T-helper 1 cell treated with Interleukin-12 subunit alpha and Interleukin-12 subunit beta and Interleukin-4 antibody, amounts not matched to agents 30 μg/mL and 1 μg/mL, for 36 hours (primary cell): ENCODE data around the gene CREB3.
A peak's percentile ranks its signal among the peaks of the same experiment; 100 is the strongest.

ENCODE experiments used
- H3K27ac Mint-ChIP-seq: one replicate; pipeline ENCODE4 v1.8.0; 2021; ENCODE audit warnings: mild to moderate bottlenecking, mixed read lengths
- H3K27me3 Mint-ChIP-seq: one replicate; pipeline ENCODE4 v1.8.0; 2021; ENCODE audit warnings: low read depth, mixed read lengths
- H3K36me3 Mint-ChIP-seq: one replicate; pipeline ENCODE4 v1.8.0; 2021; ENCODE audit warnings: low read depth, mixed read lengths
- H3K4me1 Mint-ChIP-seq: one replicate; pipeline ENCODE4 v1.8.0; 2021; ENCODE audit warnings: low read depth, mixed read lengths
- H3K4me3 Mint-ChIP-seq: one replicate; pipeline ENCODE4 v1.8.0; 2021; ENCODE audit warnings: mild to moderate bottlenecking, moderate library complexity, mixed read lengths
- H3K9me3 Mint-ChIP-seq: one replicate; pipeline ENCODE4 v1.8.0; 2021; ENCODE audit warnings: mixed read lengths

The CREB3 gene, protein sequence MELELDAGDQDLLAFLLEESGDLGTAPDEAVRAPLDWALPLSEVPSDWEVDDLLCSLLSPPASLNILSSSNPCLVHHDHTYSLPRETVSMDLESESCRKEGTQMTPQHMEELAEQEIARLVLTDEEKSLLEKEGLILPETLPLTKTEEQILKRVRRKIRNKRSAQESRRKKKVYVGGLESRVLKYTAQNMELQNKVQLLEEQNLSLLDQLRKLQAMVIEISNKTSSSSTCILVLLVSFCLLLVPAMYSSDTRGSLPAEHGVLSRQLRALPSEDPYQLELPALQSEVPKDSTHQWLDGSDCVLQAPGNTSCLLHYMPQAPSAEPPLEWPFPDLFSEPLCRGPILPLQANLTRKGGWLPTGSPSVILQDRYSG

DNA sequence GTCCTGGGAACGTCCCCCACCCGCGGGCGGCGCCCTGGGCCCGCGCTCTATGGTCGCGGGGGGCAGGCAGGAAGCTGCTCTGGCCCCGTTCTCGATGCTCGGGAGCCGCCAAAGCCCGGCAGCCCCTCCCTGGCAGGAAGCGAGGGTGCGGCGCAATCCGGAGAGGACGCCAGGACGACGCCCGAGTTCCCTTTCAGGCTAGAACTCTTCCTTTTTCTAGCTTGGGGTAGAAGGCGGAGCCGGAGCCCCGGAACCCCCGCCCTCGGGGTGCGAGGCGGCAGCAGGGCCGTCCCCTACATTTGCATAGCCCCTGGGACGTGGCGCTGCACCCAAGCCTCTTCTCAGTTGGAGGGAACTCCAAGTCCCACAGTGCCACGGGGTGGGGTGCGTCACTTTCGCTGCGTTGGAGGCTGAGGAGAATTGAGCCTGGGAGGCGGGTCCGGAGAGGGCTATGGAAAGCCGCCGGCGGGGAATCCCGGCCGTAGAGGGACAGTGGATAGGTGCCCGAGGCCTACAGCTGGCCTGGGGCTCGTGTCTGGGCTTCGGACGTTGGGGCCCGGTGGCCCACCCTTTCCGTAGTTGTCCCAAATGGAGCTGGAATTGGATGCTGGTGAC is at the start of gene CREB3, which contains the start of gene TLN1:
Gene CREB3 (plus strand): TSS at position 482 of the 615 bp plus-strand sequence. CDS start 107 bp downstream, at position 589.
Gene TLN1 (minus strand): TSS at position 11 of the 615 bp plus-strand sequence. CDS start 6,501 bp downstream, outside the sequence.
- H3K27me3 Mint-ChIP-seq: no peaks in the 10 kb centered on the region
- H3K9me3 Mint-ChIP-seq: no peaks in the 10 kb centered on the region
- H3K4me3 Mint-ChIP-seq: peak within 1 kb of the TSS; percentile 93
- H3K36me3 Mint-ChIP-seq: peaks cover 17% of the 10 kb centered on the region
- H3K27ac Mint-ChIP-seq: peak within 1 kb of the TSS; percentile 92
- peaks cover 18% of the 10 kb centered on the region for H3K4me1 Mint-ChIP-seq

DNA sequence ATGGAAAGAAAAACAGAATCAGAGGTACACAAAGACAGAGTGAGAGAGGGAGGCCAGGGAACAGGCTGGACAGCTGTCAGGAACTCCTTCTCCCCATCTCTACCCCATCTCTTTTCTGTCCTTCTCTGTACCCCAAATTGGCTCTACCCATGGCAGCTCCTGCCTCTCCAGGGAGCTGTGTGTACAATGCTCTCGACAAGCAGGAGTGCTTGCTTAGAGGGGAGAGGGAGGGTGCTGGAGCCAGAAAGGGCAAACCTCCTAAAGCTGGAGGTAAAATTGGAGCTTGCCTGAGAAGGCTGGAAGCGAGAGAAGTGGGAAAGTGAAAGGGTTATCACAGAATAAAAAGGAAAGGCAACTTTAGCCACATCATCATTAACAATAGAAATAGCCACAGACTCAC is 49.1 kb upstream of the CREB3 start:
- H3K4me1 Mint-ChIP-seq: peaks cover 3% of the 10 kb centered on the region
- no peaks in the 10 kb centered on the region for H3K36me3 Mint-ChIP-seq
- no peak overlapping the region for H3K4me3 Mint-ChIP-seq
- H3K27ac Mint-ChIP-seq: no peak overlapping the region
- H3K27me3 Mint-ChIP-seq: peaks cover 4% of the 10 kb centered on the region
- no peaks in the 10 kb centered on the region for H3K9me3 Mint-ChIP-seq

DNA sequence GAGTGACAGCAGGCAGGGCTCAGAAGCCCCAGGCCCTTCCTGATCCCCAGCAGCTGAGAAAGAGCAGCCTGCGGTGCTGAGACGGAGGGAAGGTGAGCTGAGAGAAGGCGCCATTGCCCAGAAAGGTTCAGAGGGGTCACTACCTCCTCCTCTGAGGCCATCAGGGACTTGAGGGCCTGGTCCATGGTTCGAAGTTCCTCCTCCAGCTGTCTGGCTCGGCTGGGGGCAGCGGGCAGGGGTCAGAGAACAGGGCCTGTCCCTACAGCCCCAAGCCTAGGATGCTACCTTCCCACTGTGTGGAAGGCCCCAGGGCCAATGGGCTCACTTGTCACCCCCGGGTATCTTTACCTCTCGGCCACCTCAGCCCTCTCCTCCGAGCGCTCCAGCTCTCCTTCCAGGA is 47.5 kb upstream of the CREB3 start:
- Mint-ChIP-seq H3K27ac (no peak overlapping the region), H3K4me3 (no peak overlapping the region), H3K4me1 (peaks cover 11% of the 10 kb centered on the region), H3K36me3 (no peaks in the 10 kb centered on the region), H3K27me3 (no peaks in the 10 kb centered on the region), H3K9me3 (no peaks in the 10 kb centered on the region)

DNA sequence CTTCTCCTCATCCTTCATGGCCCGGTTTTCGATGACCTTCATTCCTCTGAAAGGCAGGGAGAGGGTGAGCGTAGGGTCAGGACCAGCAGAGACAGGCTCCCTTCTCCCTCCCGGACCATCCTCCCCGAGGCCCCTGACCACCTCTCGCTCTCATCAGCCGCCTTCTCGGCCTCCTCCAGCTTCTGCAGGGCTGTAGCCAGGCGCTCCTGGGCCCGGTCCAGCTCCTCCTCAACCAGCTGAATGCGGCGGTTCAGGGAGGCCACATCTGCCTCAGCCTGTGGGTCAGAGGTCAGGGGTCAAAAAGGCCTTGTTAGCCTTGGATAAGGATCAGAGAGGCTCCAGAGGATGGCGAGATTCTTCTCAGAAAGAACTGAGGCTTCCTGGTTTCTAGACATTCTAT is 47.0 kb upstream of the CREB3 start:
- H3K36me3 Mint-ChIP-seq: no peaks in the 10 kb centered on the region
- peaks cover 11% of the 10 kb centered on the region for H3K4me1 Mint-ChIP-seq
- H3K27me3 Mint-ChIP-seq: no peaks in the 10 kb centered on the region
- no peak overlapping the region for H3K4me3 Mint-ChIP-seq
- H3K27ac Mint-ChIP-seq: no peak overlapping the region
- H3K9me3 Mint-ChIP-seq: no peaks in the 10 kb centered on the region

DNA sequence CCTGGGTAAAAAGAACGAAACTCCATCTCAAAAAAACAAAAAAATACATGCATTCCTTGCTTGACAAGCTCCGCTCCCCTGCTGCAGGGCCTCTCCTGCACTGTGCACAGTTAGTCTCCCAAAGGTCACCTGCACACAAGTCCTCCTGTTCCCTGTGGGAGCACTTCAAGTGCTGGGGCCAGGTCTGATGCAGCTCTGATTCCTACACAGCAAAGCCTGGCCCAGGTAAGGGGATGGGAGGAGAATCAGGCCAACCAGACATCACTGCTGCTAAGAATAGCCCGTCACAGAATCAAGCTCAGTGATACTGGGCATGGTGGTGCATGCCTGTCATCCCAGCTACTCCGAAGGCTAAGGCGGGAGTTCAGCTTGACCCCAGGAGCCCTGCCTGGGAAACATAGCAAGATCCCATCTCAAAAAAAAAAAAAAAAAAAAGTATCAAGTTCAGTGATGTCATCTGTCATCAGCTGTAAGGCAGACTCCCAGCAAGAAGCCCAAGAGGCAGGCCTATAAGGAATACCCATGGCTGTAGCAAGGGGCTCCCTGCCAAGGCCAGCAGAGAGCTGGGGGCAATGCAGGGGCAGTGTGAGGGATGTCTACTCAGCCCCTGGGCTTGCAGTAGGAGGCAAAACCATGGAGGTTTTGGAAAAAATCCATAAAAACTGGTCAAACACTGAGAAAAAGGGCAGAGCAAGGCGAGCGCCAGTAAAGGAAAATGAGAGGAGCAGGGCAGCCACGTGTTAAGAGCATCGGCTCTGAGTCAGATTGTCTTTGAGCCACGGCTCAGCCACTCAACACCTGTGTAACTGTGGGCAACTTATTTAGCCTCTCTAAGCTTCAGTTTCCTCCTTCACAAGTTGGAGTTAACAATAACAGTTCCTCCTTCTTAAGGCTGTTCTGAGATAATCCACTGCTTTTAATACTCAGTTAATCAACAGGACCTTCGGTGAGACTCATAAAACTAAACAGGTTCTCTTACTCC is 46.0 kb upstream of the CREB3 start:
- Mint-ChIP-seq H3K4me3 (no peak overlapping the region), H3K9me3 (no peaks in the 10 kb centered on the region), H3K27ac (no peak overlapping the region)

DNA sequence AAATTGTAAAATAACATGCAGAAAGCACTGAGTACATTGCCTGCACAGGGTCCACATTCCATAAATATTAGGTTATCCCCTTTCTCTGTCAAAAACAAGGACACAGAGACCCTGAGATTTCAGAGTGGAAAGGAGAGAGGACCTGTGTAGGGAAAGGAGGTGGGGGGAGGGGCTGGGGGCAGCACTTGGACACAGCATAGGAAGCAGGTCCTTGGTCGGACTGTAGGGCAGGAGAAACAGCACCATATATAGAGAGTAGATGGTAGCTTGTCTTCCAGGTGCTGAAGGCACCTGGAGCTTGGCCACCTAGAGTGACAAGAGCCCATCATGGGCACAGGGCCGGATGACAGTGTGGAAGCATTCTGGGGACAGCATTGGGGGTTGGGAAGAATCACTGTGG is 45.2 kb upstream of the CREB3 start:
- no peaks in the 10 kb centered on the region for H3K9me3 Mint-ChIP-seq
- no peak overlapping the region for H3K4me3 Mint-ChIP-seq
- H3K27me3 Mint-ChIP-seq: no peaks in the 10 kb centered on the region
- H3K36me3 Mint-ChIP-seq: no peaks in the 10 kb centered on the region
- no peak overlapping the region for H3K27ac Mint-ChIP-seq
- H3K4me1 Mint-ChIP-seq: peaks cover 16% of the 10 kb centered on the region

More for the DNA sequence above, 46.0 kb upstream of the CREB3 start:
- Mint-ChIP-seq H3K36me3 (no peaks in the 10 kb centered on the region), H3K4me1 (peaks cover 16% of the 10 kb centered on the region), H3K27me3 (no peaks in the 10 kb centered on the region)

DNA sequence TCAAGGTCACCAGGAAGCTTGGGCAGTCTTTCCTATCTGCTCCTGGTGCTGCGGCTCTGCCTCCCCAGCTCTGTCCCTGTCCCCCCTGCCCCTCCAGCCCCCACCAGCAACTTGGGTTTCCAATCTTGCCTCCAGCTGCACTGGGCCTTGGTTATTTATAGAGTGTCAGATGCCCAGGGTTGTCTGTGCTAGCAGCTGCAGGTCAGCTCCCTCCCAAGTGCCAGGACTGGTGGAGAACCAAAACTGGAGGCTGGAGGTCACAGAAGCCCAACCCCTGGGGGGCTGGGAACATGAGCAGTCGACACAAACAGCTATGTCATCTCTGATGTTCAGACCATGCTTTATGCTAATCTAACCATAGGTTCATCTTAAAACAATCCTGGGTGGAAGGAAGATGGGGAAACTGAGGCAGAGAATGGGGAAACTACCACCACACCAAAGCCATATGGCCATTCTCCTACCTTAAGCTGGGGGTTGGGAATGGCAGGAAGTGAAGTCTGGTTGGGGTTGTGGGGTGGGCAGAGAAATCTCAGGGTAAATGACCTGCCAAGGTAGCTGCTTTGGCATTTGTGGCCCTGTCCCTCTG is 44.4 kb upstream of the CREB3 start:
- no peak overlapping the region for H3K27ac Mint-ChIP-seq
- H3K36me3 Mint-ChIP-seq: no peaks in the 10 kb centered on the region
- H3K27me3 Mint-ChIP-seq: no peaks in the 10 kb centered on the region
- H3K4me1 Mint-ChIP-seq: peaks cover 16% of the 10 kb centered on the region
- H3K9me3 Mint-ChIP-seq: no peaks in the 10 kb centered on the region
- no peak overlapping the region for H3K4me3 Mint-ChIP-seq

DNA sequence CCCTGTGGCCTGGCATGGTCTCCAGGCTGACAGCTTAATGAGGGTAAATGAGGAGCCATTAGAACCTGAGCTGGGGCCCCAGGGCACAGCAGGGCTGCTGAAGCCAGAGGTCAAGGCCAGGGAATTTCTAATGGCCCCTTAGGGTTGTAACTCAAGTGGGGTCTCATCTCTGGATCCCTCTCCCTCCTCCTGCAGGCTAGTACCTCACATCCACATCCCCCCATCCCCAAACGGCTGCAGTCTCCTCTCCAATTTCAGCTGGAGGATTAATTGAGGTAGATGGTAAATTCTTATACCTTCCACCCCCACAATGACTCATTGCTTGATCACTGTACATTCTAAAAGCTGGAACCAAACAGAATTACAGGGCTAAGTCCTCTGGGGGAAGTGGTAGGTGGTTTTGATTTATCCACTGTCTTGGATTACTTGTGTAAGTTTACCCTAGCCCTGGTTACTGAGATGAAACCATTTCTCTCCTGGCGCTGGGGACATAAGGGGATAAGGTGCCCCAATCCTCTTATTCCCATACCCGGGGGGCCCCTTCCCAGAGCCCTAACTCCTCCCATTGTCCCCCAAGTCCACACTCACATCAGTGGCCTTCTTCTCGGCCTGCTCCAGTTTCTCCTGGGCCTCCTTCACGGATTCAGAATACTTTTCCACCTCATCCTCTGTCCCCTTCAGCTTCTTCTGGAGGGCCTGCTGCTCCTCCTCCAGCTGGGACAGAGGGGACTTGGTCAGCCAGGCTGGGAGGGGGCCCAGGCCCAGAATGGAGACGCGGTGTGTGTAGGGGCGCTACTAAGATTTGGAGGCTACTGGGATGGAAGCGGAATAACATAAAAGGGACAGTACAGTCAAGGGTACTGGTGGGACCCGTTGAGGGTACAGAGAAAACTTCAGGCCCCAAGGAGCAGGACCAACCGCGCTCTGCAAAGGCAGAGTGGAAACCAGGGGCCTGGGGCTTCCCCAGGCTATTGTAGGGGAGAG is 43.6 kb upstream of the CREB3 start:
- Mint-ChIP-seq H3K4me1 (peaks cover 16% of the 10 kb centered on the region), H3K36me3 (no peaks in the 10 kb centered on the region), H3K27me3 (no peaks in the 10 kb centered on the region), H3K4me3 (peak overlapping the region; percentile 81), H3K9me3 (no peaks in the 10 kb centered on the region), H3K27ac (peak overlapping the region; percentile 55)

DNA sequence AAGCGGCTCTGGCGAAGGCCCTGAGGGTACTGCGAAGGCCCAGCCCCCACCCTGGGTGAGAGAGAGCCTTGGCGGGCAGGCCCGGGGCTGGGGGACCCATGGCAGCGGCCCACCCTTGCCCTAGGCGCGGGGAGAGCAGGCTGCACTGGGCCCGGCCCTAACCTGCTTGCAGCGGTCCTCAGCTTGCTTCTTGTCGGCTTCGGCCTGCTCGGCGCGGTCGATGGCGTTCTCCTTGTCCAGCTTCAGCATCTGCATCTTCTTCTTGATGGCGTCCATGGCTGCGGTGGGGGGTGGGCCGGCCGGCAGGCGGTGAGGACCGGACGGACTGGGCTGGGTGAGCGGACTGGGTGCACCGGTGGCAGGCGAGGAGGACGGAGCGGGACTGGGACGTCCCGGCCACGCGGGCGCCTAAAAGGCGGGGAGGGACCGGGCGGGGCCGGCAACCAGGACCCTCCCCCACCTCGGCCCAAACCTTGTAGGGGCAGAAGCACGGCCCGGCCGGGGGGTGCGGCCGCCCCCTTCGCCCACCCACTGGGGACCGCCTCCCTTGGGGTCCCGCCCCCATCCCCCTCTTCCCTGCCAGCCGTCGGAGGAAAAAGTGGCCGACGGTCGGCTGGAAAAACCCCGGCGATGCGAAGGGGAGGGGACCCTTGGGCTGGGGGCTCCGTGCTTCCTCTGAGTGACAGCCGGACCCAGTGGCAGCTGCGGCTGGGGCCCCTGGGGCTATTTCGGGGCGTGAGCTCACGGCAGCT is 42.7 kb upstream of the CREB3 start, which contains the start of gene TPM2:
Gene TPM2 (minus strand): TSS at position 384 of the 752 bp plus-strand sequence. CDS start 108 bp downstream, at position 276.
- H3K27me3 Mint-ChIP-seq: no peaks in the 10 kb centered on the region
- peak within 1 kb of the TSS; percentile 55 for H3K27ac Mint-ChIP-seq
- H3K4me1 Mint-ChIP-seq: peaks cover 16% of the 10 kb centered on the region
- H3K4me3 Mint-ChIP-seq: peak within 1 kb of the TSS; percentile 81
- no peaks in the 10 kb centered on the region for H3K36me3 Mint-ChIP-seq
- H3K9me3 Mint-ChIP-seq: no peaks in the 10 kb centered on the region

DNA sequence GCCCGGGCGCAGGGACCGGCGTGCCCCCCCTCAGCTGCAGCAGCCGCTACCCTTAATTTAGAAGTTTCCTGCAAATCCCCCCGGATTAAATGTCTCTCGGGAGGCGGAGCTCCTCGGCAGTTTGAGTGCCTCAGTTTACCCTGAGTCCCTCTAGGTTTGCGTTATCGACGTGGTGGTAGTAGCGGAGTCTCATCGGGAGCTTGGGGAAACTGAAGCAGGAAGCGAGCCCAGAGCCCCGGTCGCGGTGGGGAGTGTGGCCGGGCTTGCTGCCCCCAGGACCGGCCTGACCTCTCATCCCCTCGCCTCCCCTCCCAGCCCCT is 42.2 kb upstream of the CREB3 start:
- H3K9me3 Mint-ChIP-seq: no peaks in the 10 kb centered on the region
- no peaks in the 10 kb centered on the region for H3K27me3 Mint-ChIP-seq
- H3K4me1 Mint-ChIP-seq: peaks cover 16% of the 10 kb centered on the region
- no peaks in the 10 kb centered on the region for H3K36me3 Mint-ChIP-seq
- peak overlapping the region; percentile 69 for H3K4me3 Mint-ChIP-seq
- no peak overlapping the region for H3K27ac Mint-ChIP-seq

DNA sequence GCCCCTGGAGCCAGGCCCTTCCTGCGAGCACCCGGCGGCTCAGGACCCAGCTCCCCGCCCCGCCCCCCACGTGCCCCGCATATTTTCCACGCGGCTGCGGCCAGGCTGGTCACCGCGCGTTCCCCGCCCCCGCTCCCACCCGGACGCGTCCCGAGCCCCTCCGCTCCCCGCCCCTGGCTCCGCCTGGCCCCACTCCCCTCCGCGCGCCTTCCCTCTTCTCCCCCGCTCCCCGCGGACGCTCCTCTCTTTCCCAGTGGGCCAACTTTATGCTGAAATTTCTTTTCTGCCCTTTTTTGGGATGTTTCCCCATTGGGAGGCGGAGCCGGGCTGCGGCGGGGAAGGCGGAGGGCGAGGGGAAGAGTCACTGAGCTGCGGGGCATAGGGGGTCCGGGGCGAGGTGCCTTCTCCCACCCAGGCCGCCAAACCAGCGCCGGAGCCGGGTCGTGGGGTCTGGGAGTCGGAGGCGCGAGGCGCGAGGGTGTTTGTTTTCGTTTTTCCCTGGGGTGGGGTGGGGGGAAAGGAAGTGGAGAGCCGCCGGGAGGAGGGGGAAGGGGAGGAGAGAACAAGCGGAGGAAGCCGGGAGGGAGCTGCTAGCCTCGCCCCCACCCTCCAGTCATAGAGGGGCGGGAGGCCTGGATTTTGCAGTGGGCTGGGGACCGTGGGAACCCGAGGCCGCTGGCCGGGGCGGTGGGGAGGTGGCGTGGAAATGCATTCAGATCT is 41.7 kb upstream of the CREB3 start:
- Mint-ChIP-seq H3K27me3 (no peaks in the 10 kb centered on the region), H3K9me3 (no peaks in the 10 kb centered on the region), H3K4me1 (peaks cover 16% of the 10 kb centered on the region)

DNA sequence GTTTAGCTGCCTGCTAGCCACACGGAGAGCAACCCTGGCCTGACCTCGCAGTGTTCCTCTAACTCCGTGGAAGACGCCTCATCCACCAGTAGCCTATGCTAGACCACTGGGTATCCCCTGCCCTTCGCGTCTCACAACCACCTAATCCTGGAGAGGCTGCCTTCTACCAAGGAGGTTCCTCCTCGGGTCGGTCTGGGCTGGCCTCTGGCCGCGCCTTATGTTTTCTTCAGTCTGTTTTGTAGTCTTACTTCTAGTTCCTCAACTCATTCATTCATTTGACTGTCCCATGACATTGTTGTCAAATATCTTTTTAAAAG is 41.2 kb upstream of the CREB3 start:
- peaks cover 16% of the 10 kb centered on the region for H3K4me1 Mint-ChIP-seq
- H3K27me3 Mint-ChIP-seq: no peaks in the 10 kb centered on the region
- H3K27ac Mint-ChIP-seq: no peak overlapping the region
- H3K4me3 Mint-ChIP-seq: peak overlapping the region; percentile 79
- peaks cover 2% of the 10 kb centered on the region for H3K36me3 Mint-ChIP-seq
- H3K9me3 Mint-ChIP-seq: no peaks in the 10 kb centered on the region

More for the DNA sequence above, 41.7 kb upstream of the CREB3 start:
- peak overlapping the region; percentile 41 for H3K27ac Mint-ChIP-seq
- peak overlapping the region; percentile 79 for H3K4me3 Mint-ChIP-seq
- H3K36me3 Mint-ChIP-seq: no peaks in the 10 kb centered on the region
